GM21515 (cell line): ENCODE measurements around the gene MARK3.

Source experiments
- ATAC-seq: cut with Tn5 transposase; IDR thresholded peaks from one replicate; pipeline ENCODE4 v1.9.1; 2021; ENCODE audit not compliant: unreplicated experiment

Gene MARK3

GRCh38 chr14:103533999-103534575, 148.9 kb downstream of the MARK3 start:
- no peak for ATAC-seq

DNA sequence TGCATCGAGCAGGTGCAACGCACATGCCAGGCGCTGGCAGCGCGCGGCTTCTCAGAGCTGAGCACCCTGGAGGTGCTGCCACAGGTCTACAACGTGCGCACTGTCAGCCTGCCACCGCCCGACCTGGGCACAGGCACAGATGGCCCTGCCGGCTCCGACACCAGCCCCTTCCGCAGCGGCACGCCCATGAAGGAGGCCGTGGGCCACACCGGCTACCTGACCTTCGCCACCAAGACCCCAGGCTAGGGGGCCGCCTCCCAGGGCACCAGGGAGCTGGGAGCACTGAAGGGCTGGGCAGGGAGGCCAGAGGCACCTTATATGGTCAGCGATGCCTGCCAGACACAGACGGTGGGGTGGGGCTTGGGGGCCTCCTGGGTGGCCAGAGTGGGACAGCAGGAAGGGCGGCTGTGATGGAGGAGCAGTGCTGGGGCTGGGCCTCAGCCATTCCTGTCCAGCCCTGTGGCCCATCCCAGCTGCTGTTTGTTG, 149.4 kb downstream of the MARK3 start:
- no peak for ATAC-seq

GRCh38 chr14:103535081-103535890, 150.1 kb downstream of the MARK3 start:
- ATAC-seq: no peak

DNA sequence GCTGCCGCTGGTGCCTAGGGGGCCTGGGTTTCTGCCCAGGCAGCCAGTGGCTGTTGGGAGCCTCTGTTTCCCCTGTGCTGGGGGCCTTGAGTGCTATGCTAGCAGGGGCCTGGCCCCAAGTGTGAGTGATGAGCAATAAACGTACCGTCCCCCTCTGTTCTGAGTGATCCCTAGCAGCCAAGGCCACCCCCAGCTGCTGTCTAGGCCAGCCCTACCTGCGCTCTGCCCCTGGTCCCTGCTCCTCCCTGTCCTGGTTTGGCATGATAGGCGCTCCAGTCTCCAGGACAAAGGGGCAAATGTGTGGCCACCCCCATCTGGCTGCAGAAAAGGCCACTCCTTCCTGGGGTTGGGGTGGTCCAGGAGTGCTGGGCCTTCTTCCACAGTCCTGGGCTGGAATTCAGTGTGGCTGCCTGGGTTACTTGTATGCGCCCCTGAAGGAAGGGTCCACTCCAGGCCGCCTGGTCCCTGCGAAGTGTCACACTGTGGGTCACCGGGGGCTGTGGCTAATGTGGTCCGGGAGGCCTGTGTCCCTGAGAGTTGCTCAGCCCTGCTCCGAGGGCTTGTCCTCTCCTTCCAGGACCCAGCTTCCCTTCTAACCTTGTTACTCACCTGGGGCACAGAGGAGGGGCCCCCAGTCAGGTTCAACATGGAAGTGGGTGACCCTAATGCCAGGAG, 150.8 kb downstream of the MARK3 start:
- no peak for ATAC-seq

GRCh38 chr14:103536693-103537092, 151.5 kb downstream of the MARK3 start:
- no peak for ATAC-seq

GRCh38 chr14:103537175-103537990, 152.2 kb downstream of the MARK3 start:
- no peak for ATAC-seq

GRCh38 chr14:103538291-103539055, 153.3 kb downstream of the MARK3 start:
- ATAC-seq: no peak

DNA sequence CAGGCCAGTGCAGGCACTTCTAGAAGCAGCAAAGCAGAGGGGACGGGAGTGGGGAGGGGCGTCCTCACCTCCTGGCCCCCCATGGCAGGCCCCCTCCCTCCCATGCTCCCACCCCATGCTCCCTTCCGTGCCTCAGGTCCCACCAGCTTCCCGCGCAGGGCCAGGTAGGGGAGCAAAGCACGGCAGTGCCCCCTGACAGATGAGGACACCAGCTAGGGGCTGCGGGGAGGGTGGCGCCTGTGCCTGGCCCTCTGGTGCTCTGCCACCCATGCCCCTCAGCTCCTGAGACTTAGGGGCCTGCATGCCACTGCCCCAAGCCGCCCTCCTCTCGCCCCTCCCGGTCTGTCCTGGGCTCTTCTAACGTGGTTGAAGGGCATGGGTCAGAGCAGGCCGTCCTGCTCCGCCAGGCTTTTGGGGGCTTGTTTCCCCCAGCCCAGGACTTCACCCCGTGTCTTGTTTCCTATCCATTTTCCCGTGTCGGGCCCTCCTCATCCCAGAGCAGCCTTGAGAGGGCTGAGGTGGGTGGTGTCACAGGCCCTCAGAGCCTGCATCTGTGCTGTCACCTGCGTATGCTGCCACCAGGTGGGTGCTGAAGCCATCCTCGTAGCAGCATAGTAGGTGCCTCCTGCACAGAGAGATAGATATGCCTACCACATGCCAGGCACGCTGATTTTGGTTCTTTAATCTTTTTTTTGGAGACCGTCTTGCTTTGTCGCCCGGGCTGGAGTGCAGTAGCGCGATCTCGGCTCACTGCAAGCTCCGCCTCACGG, 154.0 kb downstream of the MARK3 start:
- no peak for ATAC-seq

DNA sequence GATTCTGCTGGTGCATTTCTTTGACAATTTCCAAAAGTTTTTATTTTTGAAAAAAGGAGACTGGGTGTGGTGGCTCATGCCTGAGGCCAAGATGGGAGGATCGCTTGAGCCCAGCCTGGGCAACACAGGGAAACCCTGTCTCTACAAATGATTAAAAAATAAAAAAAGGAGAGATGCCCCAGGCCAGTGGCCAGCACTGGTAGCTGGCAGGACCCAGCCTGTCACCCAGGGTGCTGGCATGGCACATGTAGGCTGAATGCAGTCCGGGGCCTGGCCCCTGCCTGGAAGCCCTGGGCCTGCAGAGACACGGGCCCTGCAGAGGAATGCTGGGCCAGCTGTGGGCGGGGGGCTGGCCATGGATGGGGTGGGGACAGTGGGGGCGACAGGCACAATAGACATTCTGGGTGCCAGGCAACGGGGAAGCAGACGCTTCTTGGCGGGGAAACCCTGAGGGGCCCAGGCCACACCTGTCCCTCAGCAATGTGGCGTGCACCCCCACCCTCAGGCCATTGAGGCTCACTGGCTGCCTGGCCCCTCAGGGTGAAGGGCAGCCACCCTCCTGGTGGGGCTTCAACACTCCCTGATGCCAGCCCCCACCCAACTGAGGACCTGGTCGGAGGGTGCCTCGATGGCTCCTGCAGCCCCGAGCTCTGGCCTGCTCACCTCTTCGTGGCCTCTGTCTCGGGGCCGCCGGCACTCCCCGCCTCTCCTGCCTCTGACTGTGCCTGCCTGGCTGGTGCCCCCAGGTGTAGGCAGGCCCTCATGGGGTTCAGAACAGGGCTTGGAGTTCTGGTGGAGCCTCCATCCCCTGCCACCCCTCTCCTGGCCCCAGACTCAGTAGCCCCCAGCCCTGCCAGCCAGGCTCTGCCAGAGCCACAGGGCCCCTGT, 155.8 kb downstream of the MARK3 start:
- ATAC-seq: no peak

DNA sequence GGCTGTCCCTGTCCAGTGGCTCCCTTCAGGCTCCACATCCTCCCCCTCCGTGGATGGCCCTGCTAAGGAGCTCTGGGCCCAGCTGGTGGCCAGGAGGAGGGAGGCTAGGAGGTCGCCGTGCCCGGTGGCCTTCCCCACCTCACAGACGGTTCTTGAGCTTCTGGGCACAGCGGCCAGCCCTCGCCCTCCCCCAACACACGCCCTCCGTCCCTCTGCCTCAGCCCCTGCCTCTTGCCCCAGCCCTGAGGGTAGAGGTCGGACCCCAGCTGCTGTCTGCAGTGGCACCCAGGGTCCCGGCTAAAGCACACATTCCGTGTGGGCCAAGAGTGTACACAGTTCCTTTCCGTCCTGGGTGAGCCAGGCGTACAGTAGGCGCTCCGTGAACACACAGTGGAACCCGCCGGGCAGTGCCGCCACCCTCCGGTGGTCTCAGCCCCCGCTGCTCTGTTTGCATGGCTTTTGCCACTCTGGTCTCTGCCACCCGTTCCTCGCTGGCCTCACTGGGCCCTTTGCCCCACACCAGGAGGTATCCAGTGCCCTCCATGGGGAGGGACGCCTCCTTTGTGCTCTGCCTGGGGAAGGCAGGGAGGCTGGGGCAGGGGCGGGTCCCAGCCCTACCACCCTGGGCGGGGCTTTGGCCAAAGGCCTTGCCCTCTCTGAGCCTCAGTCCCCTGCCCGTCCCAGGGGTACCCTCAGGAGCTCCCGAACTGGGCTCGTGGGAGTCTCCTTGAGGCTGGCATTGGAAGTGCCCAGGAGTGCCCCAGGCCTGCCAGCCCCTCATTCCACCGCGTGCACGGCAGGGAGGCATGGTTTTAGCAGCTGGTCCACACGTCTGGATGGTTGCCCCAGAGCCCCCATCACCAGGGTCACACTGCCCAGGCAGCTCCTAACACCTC, 156.7 kb downstream of the MARK3 start:
- no peak for ATAC-seq

- ATAC-seq: no peak
Observed at GRCh38 chr14:103542605-103543088, 157.4 kb downstream of the MARK3 start.

DNA sequence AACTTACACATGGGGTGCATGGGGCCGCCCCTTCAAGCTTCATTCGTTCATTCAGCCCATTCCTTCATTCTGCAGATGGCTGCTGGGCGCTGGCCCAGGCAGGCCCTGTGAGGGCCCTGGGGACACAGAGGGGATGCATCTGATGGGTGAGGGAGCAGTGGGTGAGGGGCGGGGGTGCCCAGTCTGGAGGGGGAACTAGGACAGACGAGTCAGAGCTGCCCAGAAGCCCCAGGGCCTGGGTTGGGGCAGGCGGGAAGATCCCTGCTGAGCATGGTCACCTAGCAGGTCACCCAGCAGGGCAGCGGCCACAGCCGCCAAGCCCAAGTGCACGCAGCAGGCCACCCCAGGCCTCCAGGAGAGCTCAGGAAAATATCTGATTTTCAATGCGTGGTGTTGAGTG, 157.9 kb downstream of the MARK3 start:
- no peak for ATAC-seq

GRCh38 chr14:103543721-103544387, 158.6 kb downstream of the MARK3 start:
- no peak for ATAC-seq

DNA sequence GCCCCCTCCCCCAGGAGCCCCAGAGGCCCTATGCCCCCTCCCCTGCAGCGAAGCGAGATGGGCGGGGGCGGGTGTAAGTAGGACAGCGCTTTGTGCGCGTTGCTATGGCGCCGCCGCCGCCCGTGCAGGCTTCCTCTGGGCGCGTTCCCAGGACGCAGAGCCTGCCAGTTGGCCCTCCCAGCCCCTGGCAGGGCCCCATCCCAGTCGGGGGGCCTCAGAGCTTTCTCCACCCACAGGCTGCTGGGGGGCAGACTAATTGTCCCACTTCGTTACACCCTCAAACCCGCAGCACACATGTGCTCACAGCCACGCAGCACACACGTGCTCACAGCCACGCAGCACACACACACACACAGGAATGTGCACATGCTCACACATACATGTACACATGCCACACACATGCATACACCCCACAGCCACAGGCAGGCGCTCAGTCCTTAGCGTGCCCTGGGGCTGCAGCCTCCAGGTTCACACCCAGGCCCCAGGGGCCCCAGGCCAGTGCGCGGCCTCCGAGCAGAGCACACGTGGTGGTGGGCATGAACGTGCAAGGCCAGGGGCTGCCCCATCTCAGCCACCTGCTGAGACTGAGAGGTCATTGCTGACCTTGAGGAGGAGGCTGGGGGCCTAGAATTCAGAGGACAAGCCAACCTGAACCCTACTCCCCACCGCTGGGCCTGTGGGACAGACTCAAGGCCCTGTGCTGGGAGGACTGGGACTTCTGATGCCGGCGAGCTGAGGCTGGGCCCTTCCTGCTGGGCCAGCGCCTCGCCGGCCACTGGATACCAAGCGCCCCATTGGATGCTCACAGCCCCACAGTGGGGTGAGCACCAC, 159.4 kb downstream of the MARK3 start:
- ATAC-seq: no peak

DNA sequence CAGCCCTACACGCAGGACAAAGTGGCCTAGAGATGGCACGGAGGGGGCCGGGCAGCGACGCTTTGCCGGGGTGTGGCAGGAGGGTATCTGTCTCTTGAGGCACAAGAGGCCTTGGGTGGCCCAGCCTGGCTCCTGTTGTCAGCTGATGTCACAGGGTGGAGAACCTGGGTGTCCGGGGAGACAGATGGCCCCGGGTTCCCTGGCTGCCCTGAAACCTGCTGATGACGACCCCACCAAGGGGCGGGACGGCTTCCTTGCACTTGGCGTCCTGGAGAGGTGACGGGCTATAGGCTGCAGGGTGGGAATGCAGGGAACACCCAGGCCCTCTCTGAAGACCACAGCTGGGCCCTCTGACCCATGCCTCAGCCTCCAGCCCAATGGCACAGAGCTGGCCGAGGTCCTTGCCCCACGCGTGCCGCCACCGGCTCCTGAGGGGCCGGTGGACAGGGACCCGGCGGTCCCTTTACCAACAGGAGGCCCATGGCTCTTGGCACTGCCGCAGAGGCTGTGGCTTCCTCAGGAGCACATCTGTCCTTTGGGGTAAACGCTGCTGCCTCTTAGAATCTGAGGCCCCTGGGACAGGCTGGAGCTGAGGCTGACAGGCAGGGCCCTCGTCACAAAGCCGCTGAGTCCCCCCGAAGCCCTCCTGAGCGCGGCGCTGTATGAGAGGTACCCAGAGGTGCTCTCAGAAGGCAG, 160.2 kb downstream of the MARK3 start:
- ATAC-seq: no peak
